Body of pancreas (tissue), 4 donors: Measurements from ENCODE around the gene UTS2B.

Source experiments
- CTCF ChIP-seq, 7 experiments: fragments of 450-650 bp in 4 of 7; fragments of 200-600 bp in 3 of 7; sonication (generic) in 3 of 7; IDR thresholded peaks; one replicate each; pipeline ENCODE4 v1.5.1; 2016 to 2019; ENCODE audit warnings: antibody characterized with exemption in 7 of 7
- POLR2A ChIP-seq, 3 donors: fragments of 450-650 bp; IDR thresholded peaks; one replicate each; pipeline ENCODE4 v1.6.1; 2016; ENCODE audit warnings: antibody characterized with exemption in 3 of 3, mild to moderate bottlenecking in 2 of 3

- TF ChIP-seq CTCF (IDR thresholded peaks at IDR 0.05) (no peak), POLR2A (IDR thresholded peaks at IDR 0.05) (no peak)
Measured at GRCh38 chr3:191350396-191351090, 20.2 kb upstream of the UTS2B start.
